HG03139 (cell line): ENCODE measurements around the gene SFSWAP.
"Not testable (repeated sequence)": the region's sequence is repeated elsewhere in the genome, so short reads cannot be mapped to it uniquely, and the experiment has no call there.

Source experiments
- ATAC-seq: cut with Tn5 transposase; IDR thresholded peaks from one replicate; pipeline ENCODE4 v1.9.1; 2021; ENCODE audit not compliant: unreplicated experiment

SFSWAP gene

DNA sequence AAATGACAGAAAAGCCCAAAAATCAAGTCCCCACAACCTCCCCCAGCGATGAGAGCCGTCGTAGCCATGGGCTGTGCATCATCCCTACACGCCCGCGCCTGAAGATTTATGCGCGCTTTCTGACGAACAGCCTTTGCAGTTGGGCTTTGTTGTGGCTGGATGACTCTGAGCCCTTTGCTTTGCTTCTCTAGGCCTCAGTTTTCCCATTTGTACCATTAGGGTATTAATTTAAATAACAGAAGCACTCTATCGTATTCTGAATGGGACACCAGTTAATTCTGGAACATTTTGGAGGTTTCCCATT lies 24.2 kb downstream of the SFSWAP start:
- no peak for ATAC-seq

DNA sequence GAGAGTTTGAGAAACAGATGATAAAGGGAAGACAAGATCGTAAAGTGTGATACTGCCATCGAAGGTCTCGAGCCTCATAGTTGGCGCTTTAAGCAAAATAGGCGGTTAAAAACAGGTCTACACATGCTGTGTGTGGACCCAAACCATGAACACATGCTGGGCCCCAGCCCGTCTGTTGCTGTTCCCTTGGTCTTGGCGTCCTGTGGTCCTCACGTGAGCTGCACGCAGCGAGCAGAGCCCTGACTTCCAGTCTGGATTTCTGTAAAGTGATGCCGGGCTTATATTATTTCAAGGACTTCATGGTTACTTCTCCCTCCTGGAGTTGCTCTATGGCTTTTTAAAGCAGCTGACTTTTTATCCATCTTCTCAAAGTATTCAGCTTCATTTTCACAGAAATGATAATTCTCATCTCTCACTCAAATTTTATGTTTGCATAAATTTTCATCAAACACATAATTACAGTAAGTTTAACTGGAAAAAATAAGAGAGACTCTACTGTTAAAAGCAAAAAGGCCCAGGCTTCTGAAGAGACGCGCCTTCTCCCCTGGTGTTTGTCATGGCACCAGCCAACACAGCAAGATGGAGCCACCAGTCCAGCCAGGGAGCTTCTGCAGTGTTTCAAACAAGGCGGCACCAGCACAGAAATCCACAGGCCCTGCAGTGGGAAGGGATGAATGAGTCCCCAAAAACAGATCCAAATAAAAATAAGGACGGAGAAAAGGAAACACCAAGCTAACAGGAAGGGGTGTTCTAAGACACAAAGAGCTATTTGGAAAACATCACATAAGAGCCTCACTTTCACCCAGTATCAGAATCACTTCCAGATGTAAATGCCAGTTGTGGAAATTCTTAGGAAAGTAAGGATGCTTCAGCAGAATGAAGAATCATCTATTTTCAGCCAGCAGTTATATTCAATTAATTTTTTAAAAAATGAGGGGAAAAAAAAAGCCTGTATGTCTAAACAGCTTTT lies 24.9 kb downstream of the SFSWAP start:
- no peak for ATAC-seq

DNA sequence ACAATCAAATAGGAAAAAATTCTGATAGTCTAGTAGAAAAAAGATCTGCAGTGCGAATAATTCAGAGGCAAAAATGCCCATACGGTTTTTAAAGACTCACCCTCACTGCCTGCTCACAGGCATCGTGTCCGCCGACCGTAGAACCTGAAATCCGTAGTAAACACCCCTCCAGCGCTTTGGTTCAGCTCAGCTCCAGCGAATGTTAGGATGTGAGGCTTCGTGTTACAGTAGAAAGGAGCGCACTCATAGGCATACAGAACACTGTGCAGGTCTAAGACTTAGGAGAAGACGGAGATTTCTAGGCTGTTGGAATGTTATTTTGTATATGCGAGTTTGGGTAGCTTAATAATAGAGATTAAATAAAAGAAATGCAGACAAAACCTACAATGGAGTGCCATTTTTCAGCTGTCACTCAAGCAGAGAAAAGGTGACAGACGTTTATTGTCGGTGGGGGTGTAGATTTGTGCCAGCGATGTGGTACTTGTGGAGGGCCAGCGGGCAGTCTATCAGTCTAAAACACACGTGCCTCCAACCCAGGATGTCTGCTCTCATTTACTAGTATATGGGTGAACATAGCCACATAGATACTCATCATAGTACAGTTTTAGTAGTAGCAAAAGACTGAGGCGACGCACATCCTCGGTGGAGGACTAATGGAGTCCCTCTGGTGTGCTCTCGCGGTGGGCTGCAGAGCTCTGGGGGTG lies 25.7 kb downstream of the SFSWAP start:
- ATAC-seq = no peak

DNA sequence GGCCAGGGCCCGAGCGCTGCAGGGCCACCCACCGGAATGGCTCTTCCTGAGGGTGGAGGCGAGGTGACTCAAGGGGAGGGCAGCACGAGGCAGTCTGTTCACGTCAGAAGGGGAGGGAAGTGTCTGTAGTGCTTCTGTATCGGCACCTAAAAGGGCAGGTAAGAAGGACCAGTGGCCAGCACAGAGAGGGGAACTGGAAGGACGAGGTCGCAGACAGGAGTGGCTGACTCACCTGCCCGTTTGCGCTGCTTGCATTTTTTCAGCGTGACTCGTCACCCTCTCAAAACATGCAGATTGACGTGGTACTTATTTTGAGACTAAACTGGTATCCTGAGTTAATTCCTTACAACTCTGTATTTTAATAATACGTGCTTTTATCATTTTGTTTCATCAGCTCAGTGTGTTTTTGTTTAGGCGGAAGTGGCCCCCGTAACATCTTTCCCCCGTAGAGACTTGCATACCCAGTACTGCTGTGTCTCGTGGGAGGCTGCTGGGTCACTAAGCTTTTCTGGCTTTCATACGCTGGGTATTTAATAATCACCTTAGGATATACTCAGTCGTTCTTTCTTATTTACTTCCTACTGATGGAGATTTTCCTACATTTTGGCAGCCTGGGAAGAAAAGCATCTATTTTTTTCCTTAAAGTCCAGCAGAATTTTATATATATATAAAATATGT lies 26.4 kb downstream of the SFSWAP start:
- no peak for ATAC-seq

DNA sequence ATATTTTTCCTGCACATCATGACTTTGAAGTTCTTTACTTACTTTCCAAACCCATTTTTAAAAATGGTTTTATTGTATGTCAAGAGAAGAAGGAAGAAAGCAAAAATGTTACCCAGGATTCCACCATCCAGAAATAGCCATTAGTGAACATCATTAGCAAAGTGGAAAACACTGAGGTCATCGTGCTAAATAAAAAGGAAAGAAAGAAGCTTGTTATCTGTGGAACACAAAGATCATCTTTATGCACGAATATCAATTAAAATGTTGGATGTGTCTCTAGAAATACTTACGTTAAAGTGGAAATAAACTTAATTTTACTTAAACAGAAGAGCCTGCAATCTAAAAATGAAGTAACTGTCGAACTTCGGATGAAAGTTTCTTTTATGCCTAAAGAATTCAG lies 27.3 kb downstream of the SFSWAP start:
- no peak for ATAC-seq

DNA sequence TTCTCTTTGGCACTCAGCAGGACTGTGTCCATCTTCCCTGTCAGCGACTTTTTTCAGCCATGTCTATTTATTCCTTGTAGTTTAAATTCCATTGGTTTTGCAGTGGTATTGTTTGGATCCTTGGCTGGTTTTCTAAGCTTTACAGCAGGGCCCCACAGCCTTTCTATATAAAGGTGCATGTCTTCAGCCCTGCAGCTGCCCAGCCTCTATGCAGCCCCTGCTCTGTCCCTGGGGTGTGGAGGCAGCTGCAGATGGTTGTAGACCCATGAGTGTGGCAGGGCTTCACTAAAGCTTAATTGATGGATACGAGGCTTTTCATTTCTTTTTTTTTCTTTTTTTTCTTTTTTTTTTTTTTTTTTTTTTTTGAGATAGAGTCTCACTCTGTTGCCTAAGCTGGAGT lies 29.7 kb downstream of the SFSWAP start:
- ATAC-seq = no peak

DNA sequence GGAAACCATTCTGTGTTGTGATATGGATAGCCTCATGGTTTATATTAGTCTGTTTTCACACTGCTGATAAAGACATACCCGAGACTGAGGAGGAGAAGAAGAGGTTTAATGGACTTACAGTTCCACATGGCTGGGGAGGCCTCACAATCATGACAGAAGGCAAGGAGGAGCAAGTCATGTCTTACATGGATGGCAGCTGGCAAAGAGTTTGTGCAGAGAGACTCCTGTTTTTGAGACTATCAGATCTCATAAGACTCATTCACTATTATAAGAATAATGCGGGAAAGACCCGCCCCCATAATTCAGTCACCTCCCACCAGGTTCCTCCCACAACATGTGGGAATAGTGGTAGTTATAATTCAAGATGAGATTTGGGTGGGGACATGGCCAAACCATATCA lies 31.9 kb downstream of the SFSWAP start:
- not testable (repeated sequence) for ATAC-seq

DNA sequence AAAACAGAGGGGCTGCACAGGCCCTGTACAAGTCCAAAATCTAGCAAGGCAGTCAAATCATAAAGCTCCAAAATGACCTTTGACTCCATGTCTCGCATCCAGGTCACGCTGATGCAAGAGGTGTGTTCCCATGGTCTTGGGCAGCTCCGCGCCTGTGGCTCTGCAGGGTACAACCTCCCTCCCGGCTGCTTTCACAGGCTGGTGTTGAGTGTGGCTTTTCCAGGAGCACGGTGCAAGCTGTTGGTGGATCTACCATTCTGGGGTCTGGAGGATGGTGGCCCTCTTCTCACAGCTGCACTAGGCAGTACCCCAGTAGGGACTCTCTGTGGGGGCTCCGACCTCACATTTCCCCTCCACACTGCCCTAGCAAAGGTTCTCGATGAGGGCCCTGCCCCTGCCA lies 32.5 kb downstream of the SFSWAP start:
- ATAC-seq = not testable (repeated sequence)

DNA sequence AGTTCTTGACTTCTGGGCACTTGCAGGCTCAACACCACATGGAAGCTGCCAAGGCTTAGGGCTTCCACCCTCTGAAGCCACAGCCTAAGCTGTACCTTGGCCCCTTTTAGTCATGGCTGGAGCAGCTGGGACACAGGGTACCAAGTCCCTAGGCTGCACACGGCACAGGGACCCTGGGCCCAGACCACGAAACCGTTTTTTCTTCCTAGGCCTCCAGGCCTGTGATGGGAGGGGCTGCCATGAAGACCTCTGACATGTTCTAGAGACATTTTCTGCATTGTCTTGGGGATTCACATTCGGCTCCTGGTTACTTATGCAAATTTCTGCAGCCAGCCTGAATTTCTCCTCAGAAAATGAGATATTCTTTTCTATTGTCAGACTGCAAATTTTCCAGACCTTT lies 33.0 kb downstream of the SFSWAP start:
- ATAC-seq = not testable (repeated sequence)

DNA sequence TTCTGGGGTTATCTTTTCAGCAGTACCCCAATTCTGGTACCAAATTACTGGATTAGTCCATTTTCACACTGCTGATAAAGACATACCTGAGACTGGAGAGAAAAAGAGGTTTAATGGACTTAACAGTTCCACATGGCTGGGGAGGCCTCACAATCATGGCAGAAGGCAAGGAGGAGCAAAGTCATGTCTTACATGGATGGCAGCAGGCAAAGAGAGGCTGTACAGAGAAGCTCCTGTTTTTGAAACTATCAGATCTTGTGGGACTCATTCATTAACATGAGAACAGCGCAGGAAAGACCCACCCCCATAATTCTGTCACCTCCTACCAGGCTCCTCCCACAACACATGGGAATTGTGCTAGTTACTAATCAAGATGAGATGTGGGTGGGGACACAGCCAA lies 33.8 kb downstream of the SFSWAP start:
- not testable (repeated sequence) for ATAC-seq

DNA sequence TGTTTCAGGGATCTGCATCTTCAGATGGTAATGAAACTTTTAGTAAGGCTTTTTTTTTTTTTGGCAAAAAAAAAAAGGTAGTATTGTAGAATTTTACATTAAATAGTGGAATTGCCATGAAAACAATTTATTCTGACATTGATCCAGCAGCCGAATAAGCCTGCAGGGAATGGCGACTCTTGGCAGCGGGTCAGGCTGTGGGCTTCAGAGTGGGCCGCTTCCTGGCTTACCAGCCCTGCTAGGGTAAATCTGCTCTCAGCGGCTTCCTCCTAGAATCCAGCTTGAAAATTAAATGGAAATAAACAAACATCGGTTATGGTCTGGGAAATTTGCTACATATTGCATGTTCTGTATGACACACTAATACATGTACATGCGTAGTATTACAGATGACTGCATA lies 34.8 kb downstream of the SFSWAP start:
- ATAC-seq = no peak

DNA sequence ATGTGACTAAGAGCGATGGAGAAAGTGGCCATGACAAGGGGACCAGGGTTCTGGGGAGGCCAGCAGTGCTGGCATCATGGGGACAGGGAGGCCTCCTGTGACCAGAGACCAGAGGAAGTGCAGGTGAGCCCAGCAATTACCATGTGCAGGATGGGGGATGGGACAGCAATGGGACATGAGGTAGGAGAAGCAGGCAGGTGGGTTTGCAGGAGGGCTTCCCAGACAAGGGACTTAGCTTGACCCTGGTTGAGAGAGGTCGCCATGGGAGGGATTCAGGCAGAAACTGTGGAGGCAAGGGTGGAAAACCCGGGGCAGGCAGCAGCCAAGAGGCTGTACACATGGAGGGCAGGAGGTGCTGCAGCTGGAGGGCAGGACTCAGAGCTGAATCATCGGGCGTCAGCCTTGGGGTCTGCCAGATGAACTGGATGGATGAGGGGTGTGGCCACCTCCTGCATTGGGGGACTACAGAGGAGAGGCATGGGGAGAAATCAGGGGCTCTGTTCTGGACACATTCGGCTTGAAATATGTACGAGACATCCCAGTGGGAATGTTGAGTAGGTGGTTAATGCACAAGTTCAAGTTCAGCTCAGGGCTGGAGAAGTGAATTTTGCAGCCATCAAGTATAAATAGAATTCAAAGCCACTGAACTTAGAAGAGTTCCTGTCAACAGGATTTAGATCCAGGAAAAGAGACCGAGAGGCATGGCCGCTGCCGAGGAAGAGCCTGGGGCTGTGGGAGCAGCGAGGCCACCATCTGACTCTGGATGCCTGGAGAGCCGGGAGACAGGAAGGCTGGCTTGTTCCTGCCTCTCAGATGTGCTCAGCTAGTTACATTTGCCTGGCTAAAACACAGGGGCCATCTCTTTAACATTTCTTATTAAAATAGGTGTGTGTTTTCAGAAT lies 36.6 kb downstream of the SFSWAP start:
- no peak for ATAC-seq

DNA sequence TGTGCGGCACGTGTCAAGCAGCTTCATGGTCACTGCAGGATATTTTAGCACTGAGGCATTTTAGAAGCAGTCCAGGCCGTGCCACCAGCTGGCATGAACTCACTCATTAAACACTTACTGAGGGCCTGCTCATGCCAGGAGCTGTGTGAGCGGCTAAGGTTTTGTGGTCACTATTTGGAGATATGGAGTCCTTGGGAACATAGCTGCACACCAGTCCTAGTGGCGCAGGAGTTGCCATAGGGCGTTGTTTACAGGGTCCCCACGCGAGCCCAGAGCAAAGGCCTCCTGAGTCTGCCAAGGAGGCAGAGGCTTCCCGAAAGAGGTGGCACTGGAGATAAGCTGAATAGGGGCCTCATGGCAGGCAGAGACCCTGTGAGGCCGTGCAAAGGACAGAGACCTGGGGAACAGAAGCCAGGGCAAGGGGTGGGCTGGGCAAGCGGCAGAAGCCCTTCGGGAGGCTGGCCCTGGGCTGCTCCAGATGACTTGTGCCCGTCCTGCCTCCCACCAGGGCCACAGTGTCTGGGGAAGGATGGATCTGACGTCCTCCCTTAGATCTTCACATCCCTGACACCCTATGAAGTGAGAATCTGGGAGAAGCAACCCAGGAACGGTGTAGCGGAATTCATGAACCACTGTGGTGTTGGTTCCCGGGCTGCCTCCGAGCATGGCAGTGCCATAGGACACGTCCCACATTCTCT lies 38.9 kb downstream of the SFSWAP start:
- ATAC-seq = no peak

DNA sequence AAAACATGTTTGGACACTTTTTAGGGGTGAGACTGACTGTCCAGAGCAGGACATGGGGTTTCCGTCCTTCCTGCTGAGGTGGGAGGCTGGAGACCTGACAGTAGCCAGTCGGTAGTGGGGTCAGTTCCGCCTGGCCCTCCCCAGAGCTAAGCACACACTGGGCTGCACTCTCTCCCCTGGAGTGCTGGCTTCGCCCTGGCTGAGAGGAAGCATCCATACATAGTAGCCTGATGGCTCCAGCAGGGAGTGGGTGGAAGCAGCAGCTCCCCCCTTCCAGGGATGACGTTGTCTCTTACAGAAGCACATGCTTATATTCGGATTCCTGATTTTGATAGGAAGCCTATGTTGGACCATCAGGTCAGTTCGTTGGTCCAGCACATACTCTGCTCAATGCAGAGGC lies 40.4 kb downstream of the SFSWAP start:
- ATAC-seq = no peak

DNA sequence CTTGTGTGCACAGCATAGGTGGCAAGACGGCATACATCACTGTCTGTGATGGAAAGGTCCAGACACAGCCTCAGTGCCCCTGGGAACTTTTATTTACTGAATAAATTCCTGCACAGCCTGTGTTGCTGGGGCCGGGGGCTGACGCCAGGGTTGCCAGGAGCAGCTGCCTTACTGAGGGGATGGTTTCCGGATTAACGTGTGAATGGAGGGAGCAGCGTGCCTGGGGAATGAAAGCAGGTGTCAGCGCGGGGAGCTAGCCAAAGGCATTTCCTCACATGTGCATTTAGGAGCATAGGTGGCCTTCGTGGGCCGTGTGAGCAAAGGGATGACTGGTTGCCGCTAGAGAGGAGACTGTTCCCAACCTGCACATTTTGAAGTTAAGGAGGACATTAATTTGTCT lies 41.6 kb downstream of the SFSWAP start:
- no peak for ATAC-seq

DNA sequence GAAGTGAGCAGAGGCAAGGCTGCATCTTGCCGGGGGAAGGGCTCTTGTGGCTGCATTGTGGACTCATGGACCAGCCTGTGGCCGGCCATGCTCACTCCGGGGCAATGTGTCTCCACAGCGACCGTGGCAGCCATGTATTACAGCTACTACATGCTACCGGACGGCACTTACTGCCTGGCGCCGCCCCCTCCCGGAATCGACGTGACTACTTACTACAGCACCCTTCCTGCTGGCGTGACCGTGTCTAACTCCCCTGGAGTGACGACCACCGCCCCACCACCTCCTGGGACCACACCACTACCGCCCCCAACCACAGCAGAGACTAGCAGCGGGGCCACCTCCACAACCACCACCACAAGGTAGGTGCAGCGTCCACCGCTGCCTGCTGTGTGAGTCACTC lies 42.1 kb downstream of the SFSWAP start:
- ATAC-seq = no peak

DNA sequence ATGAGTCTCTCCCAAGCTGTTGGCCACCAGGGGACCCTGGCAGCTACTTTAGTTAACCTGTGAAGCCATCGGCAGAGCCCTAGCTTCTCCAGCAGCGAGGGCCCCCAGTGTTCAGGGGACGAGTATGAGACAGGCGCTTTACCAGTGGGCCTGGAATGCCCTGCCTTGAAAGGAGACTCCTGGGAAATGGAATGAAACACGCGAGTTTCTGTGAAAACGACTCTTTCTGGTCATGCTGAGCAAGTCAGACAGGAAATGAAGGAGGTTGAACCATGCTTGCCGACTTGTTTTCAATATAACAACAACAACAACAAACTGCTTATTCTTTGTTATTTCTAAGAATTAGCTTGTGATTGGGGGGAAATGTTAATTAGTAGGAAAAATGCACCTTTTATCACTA lies 42.9 kb downstream of the SFSWAP start:
- ATAC-seq = no peak

DNA sequence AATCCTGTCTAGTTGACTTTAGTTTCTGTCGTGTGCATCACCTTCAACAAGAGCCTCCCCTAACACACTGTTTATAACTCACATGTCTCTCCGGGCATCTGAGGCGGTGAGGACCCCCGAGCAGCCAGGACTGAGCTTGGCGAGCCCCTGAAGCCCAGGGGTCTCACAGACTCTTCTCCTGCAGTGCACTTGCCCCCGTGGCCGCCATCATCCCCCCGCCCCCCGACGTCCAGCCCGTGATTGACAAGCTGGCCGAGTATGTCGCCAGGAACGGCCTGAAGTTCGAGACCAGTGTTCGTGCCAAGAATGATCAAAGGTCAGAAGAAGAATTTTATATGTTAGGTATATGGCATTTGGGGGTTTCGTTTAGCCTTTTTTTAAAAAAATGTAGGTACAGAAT lies 43.3 kb downstream of the SFSWAP start:
- ATAC-seq = no peak

DNA sequence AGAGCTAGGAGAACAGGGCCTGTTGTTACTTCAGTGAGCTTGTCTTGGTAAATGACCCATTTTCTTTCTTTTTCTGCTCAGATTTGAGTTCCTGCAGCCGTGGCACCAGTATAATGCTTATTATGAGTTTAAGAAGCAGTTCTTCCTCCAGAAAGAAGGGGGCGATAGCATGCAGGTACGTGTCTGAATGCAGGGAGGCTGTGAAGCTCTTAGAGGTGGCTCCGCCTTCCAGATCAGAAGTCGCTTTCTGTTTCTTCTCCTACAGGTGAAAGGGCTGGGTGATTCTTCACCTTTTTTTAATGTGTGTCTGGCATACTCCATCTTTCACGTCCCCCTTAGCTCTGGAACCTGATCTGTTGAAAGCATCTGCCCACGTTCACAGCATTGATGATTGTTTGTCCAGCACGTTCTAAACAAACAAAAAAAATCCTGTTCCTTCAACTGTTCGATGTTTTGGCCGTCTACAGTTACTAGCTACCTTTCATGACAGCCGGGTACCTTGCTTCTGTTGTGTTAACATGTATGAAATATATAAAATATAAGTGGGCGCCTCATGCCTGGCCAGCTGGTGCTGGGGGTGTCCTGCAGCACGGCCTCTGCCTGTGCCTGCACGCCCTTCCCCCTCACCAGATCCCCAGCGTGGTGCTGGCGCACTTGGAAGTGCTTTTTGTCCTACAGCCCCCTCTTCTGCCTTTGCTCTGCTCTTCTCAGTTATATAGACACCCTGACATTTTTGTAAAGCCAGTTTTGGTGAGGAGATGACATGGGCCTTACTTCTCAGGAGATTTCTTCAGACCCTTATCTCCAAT lies 44.6 kb downstream of the SFSWAP start:
- ATAC-seq = no peak
